ENCODE results near the gene ADAM22.

The ADAM22 gene

DNA sequence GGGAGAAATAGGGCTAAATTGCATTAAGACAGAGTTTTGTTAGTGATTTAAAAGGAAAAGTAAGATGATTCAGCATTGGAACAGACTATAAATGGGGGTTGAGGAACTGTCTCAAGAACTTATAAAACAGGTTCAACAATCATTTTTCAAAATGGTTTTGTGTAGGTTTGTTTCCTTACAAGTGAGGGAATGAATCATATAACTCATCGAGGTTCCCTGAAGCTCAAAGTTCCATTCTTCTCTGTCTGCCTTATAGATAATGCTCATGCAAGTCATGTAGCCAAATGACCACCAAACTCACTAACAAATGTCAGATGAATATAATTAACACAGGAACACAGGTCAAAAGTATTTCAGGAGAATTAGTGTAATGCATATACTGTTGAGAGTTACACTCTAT lies 27.7 kb downstream of the ADAM22 start:
- DNase-seq = no peak

DNA sequence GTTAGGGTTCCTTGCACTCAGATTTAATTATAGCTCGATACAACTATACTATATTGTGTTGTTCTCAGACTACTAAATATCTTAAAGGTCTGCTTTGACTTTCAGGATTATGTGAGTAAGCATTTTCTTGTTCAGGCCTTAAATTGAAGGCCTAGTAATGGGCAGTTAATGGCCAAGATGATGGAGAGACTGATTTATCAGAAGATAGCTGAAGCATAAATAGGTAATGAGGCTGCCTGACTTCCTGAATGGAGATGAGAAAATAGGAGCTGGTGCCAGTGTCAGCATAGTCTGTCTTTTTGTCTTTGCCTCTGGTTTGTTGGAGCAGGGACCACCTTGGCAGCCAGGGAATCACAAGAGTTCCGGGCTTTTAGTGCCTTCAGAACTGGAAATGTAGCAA lies 32.2 kb downstream of the ADAM22 start:
- DNase-seq = no peak

GRCh38 chr7:87968021-87968420 lies 34.0 kb downstream of the ADAM22 start:
- DNase-seq = no peak

DNA sequence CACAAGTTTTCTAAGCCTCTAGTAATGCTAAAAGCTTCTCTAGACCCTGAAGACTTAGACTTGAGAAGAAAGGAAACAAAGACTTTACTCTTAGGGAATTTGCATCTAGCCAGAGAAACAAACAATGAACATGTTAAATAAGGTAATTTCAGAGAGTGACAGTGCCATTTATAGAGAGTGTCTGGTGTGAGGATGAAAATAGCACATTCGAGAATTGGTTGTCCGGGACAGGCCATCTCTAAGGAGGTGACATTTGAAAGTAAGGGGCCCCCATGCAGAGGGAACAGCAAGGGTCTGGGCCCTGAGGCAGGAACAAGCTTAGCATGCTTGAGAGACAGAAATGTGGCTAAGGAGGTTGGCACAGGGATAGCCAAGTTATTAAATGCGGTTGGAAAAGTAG lies 48.1 kb downstream of the ADAM22 start:
- DNase-seq = no peak

- no peak for DNase-seq
Observed at GRCh38 chr7:87984088-87984487, 50.0 kb downstream of the ADAM22 start.

- DNase-seq = no peak
Observed at GRCh38 chr7:87993269-87993668, 59.2 kb downstream of the ADAM22 start.

DNA sequence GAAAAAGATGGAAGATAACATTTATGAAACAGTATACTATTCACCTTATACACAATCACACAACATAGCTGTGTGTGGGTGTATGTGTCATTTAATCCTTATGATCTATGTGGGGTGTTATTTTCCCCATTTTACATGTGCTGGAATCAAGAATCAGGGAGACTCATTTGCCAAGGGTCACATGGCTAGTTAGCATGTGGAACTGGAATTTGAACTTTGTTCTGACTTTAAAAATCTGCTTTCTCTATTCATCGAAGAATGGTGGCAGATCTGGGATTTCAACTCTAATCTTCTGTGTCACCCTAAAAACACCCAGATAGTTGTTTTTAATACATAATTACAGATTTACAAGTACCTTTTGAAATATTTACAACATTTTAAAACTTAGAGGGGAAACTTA lies 65.2 kb downstream of the ADAM22 start:
- DNase-seq = no peak

DNA sequence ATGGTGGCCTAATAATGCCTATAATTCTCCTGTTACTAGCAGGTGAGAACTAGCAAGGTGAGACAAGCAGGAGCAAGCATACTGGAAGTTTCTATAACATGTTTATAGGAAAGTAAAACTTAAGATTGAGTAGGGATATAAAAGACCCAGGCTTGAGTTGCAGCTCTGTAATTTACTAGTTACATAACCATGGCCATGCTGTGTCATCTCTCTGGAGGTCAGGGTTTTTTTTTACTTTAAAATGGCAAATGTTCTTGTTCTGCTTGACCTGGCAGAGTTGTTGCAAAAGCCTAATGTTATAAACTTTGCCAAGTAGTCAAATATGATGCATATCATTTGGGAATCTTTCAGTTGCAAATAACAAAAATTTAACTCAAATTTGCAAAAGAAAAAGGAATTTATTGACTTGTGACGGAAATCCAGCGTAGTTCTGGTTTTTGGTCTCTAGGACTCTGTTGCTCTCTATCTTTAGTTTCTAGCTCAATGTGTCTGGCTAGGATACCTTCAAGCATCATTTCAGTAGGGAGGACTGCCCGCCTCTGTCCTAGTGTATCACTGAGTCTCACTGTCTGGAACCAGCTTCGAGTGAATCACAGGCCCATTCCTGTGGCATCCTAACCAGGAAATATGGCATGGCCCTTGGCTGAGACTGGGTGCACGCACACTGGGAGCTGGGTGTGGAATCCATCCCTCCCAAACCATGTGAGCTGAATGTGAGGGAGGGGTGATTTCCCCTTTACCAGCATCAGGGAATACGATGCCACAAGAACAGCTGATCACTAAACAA lies 67.9 kb downstream of the ADAM22 start:
- no peak for DNase-seq

DNA sequence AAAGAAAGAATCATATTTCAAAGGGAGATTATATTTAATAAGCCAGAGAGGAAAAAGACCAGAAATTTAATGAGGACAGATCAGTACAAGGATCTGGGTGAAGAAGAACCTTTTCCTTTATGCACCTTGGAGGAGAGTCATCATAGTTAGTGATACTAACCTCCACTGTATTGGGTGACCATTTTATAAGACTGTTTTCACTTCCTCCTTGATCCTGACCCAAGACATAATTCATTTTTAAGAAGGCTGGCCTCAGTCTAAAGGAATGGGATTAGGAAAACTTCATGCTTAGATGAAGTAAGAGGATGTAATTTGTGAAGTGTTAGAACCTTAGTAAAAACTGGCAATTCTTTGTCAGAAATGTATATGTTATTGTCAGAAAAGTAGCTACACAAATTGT lies 68.6 kb downstream of the ADAM22 start:
- no peak for DNase-seq

GRCh38 chr7:88003581-88003980 lies 69.5 kb downstream of the ADAM22 start:
- DNase-seq = no peak

GRCh38 chr7:88005191-88005590 lies 71.1 kb downstream of the ADAM22 start:
- DNase-seq = no peak

GRCh38 chr7:88009651-88010050 lies 75.6 kb downstream of the ADAM22 start:
- DNase-seq = no peak

DNA sequence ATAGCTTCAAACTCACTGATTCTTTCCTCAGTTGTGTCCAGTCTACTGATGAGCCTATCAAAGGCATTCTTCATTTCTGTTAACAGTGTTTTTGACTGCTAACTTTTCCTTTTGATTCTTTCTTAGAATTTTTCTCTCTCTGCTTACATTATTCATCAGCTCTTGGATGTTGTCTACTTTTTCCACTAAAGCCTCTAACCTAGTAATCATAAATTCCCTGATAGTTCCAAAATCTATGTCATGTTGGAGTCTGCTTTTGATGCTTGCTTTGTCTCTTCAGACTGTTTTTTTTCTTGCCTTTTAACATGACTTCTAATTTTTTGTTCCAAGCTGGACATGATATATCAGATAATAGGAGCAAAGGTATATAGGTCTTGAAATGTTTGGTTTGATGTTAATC lies 78.0 kb downstream of the ADAM22 start:
- no peak for DNase-seq

- no peak for DNase-seq
Observed at GRCh38 chr7:88013981-88014380, 79.9 kb downstream of the ADAM22 start.

GRCh38 chr7:88014581-88014980 lies 80.5 kb downstream of the ADAM22 start:
- DNase-seq = no peak

DNA sequence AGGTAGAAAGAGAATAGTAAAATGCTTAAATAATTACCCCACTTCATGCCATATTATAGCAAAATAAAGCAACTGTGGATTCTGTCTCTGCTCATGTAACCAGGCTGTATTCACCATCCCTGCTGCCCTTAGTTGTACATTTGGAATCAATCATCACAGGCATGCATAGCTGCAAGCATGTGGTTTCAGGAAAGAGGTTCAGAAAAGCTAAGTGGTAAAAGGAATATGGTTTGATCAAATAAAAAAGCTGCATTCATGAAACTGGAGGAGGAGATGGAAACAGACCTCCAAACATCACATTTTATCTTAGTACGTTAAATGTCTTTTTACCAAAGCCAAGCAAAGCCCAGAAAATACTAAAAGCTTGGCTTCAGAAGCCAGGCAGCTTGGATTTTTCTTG lies 81.3 kb downstream of the ADAM22 start:
- DNase-seq = no peak

GRCh38 chr7:88018501-88018900 lies 84.5 kb downstream of the ADAM22 start:
- DNase-seq = no peak

- no peak for DNase-seq
Observed at GRCh38 chr7:88020953-88021665, 87.1 kb downstream of the ADAM22 start.

DNA sequence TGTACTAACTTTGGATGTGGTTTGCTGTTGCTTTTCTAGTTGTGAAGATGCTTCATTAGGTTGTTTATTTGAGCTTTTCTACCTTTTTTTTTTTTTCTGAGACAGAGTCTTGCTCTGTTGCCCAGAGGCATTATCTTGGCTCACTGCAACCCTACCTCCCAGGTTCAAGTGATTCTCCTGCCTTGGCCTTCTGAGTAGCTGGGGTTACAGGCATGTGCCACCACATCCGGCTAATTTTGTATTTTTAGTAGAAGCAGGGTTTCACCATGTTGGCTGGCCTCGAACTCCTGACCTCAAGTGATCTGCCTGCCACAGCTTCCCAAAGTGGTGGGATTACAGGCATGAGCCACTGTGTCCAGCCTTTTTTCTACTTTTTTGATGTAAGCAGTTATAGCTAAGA lies 93.7 kb downstream of the ADAM22 start:
- no peak for DNase-seq

GRCh38 chr7:88034083-88034695 lies 100.1 kb downstream of the ADAM22 start:
- no peak for DNase-seq

DNA sequence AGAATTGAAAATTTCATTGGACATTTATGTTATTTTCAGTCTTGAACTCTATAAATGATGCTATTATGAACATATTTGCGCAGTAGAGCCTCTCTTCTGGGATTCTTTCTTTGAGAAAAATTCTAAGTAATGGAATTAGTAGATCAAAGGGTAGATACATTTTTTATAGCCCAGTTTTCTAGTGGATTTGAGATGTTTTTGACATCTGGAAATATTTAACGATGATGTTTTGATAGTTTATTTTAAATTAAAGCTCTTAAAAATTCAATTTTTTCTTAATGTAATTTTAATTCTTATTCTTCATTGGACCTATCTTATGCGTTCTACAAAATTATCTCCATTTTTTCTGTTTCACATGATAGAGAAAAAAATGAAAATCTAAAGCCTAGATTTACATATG lies 103.0 kb downstream of the ADAM22 start:
- DNase-seq = no peak

DNA sequence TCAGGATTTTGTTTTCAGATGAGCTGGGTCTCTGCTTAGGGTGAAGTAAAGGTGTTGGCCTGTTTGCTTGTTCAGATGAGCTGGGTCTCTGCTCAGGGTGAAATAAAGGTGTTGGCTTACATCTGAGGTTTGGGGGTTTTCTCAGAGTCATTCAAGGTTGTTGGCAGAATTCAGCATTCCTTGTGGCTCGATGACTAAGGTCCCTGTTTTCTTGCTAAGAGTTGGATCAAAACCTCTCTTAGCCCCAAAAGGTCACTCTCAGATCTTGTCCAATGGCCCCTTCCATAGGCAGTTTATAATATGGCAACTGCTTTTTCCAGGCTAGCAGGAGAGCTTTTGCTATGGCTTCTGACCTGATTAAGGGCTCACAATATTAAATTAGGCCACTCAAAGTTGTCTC lies 106.6 kb downstream of the ADAM22 start:
- DNase-seq = no peak

GRCh38 chr7:88041583-88041982 lies 107.5 kb downstream of the ADAM22 start:
- DNase-seq = no peak

- DNase-seq = no peak
Observed at GRCh38 chr7:88042157-88042556, 108.1 kb downstream of the ADAM22 start.

Data from islet precursor cell (in vitro differentiated cells).